ENCODE measurements around the gene UFC1. TPM values are rescaled to one million over a fixed set of nuclear protein-coding genes. Genes with fewer than 3 reads are reported as not detected.

UFC1 gene
- total RNA-seq, 1 donor from 2014 or later: 76.4 TPM

DNA sequence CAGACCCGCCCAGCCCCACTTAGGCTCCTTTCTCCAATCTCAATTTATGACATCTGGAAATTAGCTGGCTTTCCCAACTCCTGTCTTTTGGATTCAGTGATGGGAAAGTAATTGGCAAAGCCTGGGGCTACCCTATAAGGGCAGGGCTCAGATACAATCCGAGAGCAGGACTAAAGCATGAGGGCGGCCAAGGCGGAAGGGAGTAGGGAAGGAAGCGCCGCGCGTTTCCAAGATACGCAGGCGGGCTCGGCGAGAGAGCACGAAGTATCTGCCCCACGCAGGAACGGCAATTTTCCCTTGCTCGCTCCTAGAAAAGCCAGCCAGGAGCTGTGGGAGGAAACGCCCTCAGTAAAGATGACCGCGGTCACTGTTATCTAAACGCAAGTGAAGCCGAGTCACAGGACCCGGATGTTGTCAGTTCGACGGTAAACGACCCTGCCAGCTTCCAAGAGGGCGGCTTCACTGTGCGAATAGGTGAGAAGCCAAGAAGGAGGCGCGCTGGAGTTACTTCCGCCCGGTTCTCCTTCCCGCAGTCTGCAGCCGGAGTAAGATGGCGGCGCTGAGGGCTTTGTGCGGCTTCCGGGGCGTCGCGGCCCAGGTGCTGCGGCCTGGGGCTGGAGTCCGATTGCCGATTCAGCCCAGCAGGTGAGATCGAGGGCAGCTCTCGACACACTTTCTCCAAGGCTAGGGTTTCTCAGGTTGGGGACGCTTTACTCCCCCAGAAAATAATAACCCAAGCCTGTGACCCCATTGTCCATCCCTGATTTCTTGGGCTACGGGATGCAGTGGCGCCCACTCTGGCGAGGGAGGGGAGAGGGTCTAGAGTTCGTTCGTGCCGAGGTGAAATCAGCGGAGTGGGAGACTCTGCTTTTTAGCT lies 48.3 kb downstream of the UFC1 start, which contains the start of gene NDUFS2:
NDUFS2 (plus strand) TSS at position 532 of the 877 bp plus-strand sequence; CDS start at position 551, 19 bp downstream.
- no peaks in the 10 kb centered on the region for H3K9me3 ChIP-seq (replicated peaks)
- intact Hi-C loops (cut with micrococcal nuclease): no loop called here
- TF ChIP-seq, protein P1, sequence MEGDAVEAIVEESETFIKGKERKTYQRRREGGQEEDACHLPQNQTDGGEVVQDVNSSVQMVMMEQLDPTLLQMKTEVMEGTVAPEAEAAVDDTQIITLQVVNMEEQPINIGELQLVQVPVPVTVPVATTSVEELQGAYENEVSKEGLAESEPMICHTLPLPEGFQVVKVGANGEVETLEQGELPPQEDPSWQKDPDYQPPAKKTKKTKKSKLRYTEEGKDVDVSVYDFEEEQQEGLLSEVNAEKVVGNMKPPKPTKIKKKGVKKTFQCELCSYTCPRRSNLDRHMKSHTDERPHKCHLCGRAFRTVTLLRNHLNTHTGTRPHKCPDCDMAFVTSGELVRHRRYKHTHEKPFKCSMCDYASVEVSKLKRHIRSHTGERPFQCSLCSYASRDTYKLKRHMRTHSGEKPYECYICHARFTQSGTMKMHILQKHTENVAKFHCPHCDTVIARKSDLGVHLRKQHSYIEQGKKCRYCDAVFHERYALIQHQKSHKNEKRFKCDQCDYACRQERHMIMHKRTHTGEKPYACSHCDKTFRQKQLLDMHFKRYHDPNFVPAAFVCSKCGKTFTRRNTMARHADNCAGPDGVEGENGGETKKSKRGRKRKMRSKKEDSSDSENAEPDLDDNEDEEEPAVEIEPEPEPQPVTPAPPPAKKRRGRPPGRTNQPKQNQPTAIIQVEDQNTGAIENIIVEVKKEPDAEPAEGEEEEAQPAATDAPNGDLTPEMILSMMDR (IDR thresholded peaks at IDR 0.05; ENCODE audit: borderline replicate concordance): no peak
- H3K4me1 ChIP-seq: peaks cover 96% of the 10 kb centered on the region
- peak; percentile 98 for DNase-seq
- no peaks in the 10 kb centered on the region for H3K27me3 ChIP-seq (ENCODE audit: low read depth)
- peak within 1 kb of the TSS; percentile 86 for H3K4me3 ChIP-seq
- peaks cover 37% of the 10 kb centered on the region for H3K36me3 ChIP-seq
- H3K27ac ChIP-seq (replicated peaks): peak within 1 kb of the TSS; percentile 99

DNA sequence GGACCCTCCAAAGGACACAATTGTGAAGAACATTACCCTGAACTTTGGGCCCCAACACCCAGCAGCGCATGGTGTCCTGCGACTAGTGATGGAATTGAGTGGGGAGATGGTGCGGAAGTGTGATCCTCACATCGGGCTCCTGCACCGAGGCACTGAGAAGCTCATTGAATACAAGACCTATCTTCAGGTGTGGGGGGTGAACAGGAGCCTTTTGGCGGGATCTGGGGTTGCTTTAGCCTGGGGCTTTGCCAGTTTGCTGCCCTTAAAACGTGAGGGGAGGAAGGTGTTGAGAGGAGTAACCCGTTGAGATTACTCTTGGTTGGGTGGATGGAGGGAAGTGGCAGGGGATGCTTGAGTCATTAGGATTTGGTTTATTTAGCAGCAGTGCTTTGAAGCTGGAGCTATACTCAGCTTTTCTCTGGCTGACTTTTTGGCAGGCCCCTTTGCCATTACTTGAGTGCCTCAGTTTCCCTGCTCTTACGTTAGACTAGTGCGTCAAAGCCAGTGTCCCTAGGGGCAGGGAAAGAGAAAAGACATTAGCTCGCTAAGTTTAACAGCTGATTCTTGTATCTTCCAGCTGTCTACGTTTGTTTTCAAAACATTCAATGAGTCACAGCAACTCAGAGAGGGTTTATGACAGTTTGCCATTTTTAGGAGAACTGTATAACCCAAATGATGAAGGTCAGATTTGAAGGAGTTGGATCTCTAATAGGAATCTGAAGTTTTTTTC lies 52.8 kb downstream of the UFC1 start:
- Histone ChIP-seq H3K9me3 (replicated peaks) (no peaks in the 10 kb centered on the region), H3K36me3 (peaks cover 80% of the 10 kb centered on the region), H3K27ac (replicated peaks) (peak overlapping the region; percentile 90), H3K4me1 (peaks cover 88% of the 10 kb centered on the region), H3K4me3 (peak overlapping the region; percentile 42), H3K27me3 (ENCODE audit: low read depth) (no peaks in the 10 kb centered on the region)
- TF ChIP-seq, protein P1 (IDR thresholded peaks at IDR 0.05; ENCODE audit: borderline replicate concordance): no peak
- no peak for DNase-seq
- intact Hi-C loops (cut with micrococcal nuclease): no loop called here

- H3K9me3 ChIP-seq (replicated peaks): no peaks in the 10 kb centered on the region
- TF ChIP-seq, protein P1 (IDR thresholded peaks at IDR 0.05; ENCODE audit: borderline replicate concordance): no peak
- peak; percentile 52 for DNase-seq
- H3K4me1 ChIP-seq: peaks cover 85% of the 10 kb centered on the region
- peak overlapping the region; percentile 90 for H3K27ac ChIP-seq (replicated peaks)
- H3K27me3 ChIP-seq (ENCODE audit: low read depth): no peaks in the 10 kb centered on the region
- intact Hi-C loops (cut with micrococcal nuclease): no loop called here
- H3K36me3 ChIP-seq: peaks cover 86% of the 10 kb centered on the region
- H3K4me3 ChIP-seq: peak overlapping the region; percentile 42
Observed at GRCh38 chr1:161207173-161207572, 53.4 kb downstream of the UFC1 start.

Other genes starting within 250 kb of the UFC1 start
- 0.19 TPM for gene ITLN2, start 199.2 kb upstream of the UFC1 start, total RNA-seq
- 8.3 TPM for gene F11R, start 132.8 kb upstream of the UFC1 start, total RNA-seq
- 13.4 TPM for gene TSTD1, start 115.0 kb upstream of the UFC1 start, total RNA-seq
- gene USF1, start 108.0 kb upstream of the UFC1 start, total RNA-seq: 31.7 TPM
- 2.4 TPM for gene ARHGAP30, start 84.1 kb upstream of the UFC1 start, total RNA-seq
- gene NECTIN4, start 64.4 kb upstream of the UFC1 start, total RNA-seq: not detected
- gene KLHDC9, start 55.6 kb upstream of the UFC1 start, total RNA-seq: 9.1 TPM
- gene PFDN2, start 35.9 kb upstream of the UFC1 start, total RNA-seq: 62.5 TPM
- 31.9 TPM for gene NIT1, start 35.9 kb upstream of the UFC1 start, total RNA-seq
- 25.2 TPM for gene DEDD, start 21.3 kb upstream of the UFC1 start, total RNA-seq
- 20.0 TPM for gene USP21, start 5.5 kb downstream of the UFC1 start, total RNA-seq
- 15.2 TPM for gene PPOX, start 12.4 kb downstream of the UFC1 start, total RNA-seq
- gene B4GALT3, start 23.5 kb downstream of the UFC1 start, total RNA-seq: 23.2 TPM
- 14.1 TPM for gene ADAMTS4, start 45.1 kb downstream of the UFC1 start, total RNA-seq
- gene NDUFS2, start 48.4 kb downstream of the UFC1 start, total RNA-seq: 302 TPM
- gene FCER1G, start 61.3 kb downstream of the UFC1 start, total RNA-seq: 22.0 TPM
- gene APOA2, start 69.7 kb downstream of the UFC1 start, total RNA-seq: not detected
- gene TOMM40L, start 72.1 kb downstream of the UFC1 start, total RNA-seq: 39.3 TPM
- gene NR1I3, start 84.2 kb downstream of the UFC1 start, total RNA-seq: not detected
- not detected for gene PCP4L1, start 104.8 kb downstream of the UFC1 start, total RNA-seq
- gene MPZ, start 156.0 kb downstream of the UFC1 start, total RNA-seq: 3.5 TPM
- 393 TPM for gene SDHC, start 160.4 kb downstream of the UFC1 start, total RNA-seq
- gene CFAP126, start 213.9 kb downstream of the UFC1 start, total RNA-seq: not detected

Data from left ventricle myocardium inferior (tissue), 1 donor.